Stimulated activated CD8-positive, alpha-beta memory T cell treated with anti-CD3 and anti-CD28 coated beads, Interleukin-12 subunit alpha, Interleukin-12 subunit beta, amount 100 ng/mL, for 1 hour (primary cell): ENCODE measurements around the gene NLRX1.
"Not testable (repeated sequence)": the region's sequence is repeated elsewhere in the genome, so short reads cannot be mapped to it uniquely, and the experiment has no call there.

ENCODE experiments used
- DNase-seq: peaks from one replicate; pipeline ENCODE4 v3.0.0-alpha.2; 2020; ENCODE audit warnings: low read depth

Gene NLRX1

DNA sequence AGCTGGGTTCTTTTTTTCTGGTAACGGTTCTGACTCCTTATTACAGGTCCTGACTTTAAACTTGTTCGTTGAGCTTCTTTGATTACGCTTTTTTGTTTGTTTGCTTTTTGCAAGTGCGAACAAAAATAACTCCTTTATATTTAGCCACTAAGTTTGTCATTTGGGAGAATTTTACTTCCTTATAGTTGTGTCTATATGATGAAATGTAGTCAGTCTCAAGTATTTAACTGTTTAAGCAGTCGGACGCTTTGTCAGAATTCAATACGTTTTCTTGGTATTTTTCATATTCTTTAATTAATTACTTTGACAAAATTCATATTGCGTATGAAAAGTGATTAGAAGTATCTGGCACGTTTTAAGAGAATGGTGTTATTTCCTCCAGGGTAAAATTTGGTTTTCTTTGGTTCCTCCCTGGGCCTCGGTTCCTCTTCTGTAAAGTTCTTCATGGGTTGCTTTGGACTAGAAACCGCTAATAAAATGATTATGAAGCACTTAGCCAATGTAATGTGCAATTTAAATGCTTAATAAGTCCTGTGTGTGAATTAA is 39.0 kb downstream of the NLRX1 start:
- DNase-seq, result no peak

DNA sequence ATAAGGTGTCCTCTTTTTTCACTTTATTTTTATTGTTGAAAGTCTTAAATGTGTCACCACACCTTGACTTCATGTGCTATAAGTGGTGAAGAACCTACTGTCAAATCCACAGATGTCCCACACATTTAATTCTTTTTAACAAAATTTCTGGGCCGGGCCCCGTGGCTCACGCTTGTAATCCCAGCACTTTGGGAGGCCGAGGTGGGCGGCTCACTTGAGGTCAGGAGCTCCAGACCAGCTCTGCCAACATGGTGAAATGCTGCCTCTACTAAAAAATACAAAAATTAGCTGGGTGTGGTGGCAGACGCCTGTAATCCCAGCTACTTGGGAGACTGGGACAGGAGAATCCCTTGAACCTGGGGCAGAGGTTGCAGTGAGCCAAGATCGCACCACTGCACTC is 40.7 kb downstream of the NLRX1 start:
- DNase-seq, result no peak

DNA sequence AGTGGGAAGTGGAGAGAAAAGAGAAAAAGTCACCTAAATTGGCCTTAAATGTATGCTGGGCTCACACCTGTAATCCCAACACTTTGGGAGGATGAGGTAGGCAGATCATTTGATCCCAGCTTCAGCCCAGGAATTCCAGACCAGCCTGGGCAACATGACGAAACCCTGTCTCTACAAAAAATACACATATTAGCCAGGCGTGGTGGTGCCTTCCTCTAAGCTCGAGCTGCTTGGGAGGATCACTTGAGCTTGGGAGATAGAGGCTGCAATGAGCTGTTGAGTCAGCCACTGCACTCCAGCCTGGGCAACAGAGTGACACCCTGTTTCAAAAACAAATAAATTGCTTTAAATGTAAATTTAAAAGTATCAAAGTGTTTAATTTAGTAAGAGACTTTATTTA is 41.5 kb downstream of the NLRX1 start:
- no peak for DNase-seq

DNA sequence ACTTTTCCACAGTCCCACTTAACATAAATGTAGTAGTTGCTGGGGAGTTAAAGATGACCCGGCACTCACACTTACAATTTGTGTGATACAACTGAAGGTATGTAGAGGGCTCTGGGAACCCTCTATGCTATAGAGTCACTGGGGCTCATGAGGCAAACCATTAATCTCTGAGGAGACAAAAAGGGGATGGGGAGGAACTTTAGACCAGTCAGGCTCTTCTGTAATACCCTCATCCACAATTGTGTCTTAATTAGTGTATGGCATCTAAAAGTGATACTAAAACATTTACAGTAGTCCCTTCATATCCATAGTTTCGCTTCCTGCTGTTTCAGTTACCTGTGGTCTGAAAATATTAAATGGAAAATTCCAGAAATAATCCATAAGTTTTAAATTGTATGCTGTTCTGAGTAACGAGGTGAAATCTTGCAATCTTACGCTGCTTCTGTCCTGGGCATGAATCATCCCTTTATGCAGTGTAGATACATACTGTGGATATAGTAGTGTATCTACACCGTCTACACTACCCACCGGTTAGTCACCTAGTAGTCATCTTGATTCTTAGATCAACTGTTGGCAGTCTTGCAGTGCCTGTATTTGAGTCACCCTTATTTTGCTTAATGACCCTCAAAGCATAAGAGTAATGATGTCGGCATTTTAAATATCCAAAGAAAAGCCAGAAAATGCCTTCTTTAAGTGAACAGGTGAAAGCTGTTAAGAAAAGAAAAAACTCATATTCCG is 49.8 kb downstream of the NLRX1 start:
- no peak for DNase-seq

DNA sequence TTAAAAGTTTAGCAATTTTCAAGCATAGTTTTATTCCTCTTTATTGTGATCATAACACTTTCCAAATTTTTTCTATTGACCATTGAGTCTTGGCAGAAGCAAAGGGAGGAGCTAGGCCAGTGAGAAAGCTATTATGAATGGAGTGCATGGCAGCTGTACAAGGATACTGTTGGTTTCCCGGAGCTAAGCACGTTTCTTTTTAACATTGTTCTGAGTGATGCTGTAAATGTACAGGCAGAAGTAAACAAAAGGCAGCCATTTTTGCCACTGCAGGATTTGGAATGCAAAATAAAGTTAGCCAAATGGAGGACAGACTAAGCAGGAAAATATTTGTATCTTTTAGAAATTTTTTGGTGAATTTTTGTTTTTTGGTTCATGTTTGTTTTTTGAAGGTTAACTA is 53.8 kb downstream of the NLRX1 start:
- no peak for DNase-seq

GRCh38 chr11:119222891-119223290 is 54.4 kb downstream of the NLRX1 start:
- DNase-seq, result no peak

GRCh38 chr11:119223856-119224255 is 55.3 kb downstream of the NLRX1 start:
- DNase-seq, result no peak

DNA sequence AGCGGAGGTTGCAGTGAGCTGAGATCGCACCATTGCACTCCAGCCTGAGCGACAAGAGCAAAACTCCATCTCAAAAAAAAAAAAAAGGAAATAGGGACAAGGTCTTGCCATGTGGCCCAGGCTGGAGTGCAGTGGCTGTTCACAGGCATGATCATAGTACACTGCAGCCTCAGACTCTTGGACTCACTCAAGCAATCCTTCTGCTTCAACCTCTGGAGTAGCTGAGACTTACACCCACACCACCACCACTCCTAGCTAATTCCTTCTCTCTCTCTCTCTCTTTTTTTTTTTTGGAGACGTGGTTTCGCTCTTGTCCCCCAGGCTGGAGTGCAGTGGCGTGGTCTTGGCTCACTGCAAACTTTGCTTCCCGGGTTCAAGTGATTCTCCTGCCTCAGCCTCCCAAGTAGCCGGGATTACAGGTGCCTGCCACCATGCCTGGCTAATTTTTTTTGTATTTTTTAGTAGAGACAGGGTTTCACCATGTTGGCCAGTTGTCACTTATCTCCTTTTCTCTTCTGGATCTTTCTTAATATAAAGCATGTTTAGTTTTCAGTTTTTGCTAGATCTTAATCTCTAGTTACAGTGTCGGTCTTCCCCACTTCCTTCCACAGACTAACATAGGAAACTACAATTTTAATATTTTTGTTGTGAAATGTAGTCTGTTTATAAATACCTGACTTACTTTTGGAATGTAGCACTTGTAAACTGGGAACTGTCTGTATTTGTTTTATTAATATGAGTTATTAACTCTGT is 60.2 kb downstream of the NLRX1 start:
- not testable (repeated sequence) for DNase-seq

- DNase-seq, result no peak
Observed at GRCh38 chr11:119229288-119229672, 60.8 kb downstream of the NLRX1 start.

DNA sequence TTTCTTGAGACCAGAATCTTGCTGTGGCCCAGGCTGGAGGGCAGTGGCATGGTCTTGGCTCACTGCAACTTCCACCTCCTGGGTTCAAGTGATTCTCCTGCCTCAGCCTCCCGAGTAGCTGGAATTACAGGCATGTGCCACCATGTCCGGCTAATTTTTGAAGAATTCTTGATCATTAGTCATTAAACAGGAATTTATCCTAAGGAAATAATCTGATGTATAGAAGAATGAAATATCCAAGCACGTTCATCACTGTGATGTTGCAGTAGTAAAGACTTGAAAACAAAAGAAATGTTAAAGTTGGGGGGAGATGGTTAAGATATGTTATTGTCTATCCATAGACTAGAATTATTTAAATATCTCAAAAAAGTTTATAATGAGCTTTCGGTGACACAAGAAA is 61.2 kb downstream of the NLRX1 start:
- DNase-seq, result no peak
